ENCODE data around the gene RANBP1. TPM values are rescaled to one million over a fixed set of nuclear protein-coding genes. Genes with fewer than 3 reads are reported as not detected.
A peak's percentile ranks its signal among the peaks of the same experiment; 100 is the strongest.

RANBP1 gene
- polyA plus RNA-seq, 1 of the 3 experiments (the other 2 are of a cell fraction): 502 TPM

DNA sequence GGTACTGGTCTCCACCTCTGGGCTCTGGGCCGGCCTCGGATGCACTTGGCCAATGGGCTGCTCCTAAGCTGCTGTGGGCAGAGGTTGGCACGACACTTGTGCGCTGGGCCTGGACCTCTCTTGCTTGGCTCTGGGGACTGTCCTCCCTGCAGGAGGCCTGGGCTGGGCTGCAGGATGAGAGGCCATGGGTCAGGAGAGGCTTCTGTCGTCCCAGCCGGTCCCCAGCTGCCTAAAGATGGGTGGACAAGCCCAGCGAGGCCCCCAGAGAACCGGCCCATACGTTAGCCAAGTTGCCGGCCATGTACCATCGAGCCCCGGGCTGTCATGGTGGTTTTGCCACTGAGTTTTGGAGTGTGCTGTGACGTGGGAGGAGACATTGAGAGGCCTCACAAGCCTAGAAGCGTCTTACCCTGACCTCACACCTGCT, 36.6 kb downstream of the RANBP1 start:
- peaks cover 4% of the 10 kb centered on the region; the same call in 1 of the 2 replicates for H3K79me2 ChIP-seq (ENCODE audit: insufficient read depth)
- no peaks in the 10 kb centered on the region for H3K9me2 ChIP-seq
- no peaks in the 10 kb centered on the region for H4K20me1 ChIP-seq (ENCODE audit: insufficient read depth)
- DNase-seq: no peak
- no peak overlapping the region for H3K9ac ChIP-seq
- TF ChIP-seq RXRA (IDR thresholded peaks at IDR 0.05; ENCODE audit: borderline replicate concordance, low read depth) (no peak), RFX5 (IDR thresholded peaks at IDR 0.05; ENCODE audit: low read length) (no peak), GATA2 (CRISPR knock-in tag; IDR thresholded peaks at IDR 0.05) (no peak), NRF1 (IDR thresholded peaks at IDR 0.05; ENCODE audit: low read depth, low read length) (no peak), EP300 (IDR thresholded peaks at IDR 0.05; ENCODE audit: borderline replicate concordance in 1 of 2, low read depth in 1 of 2, low read length in 1 of 2) (no peak), POLR2AphosphoS5 (IDR thresholded peaks at IDR 0.05; ENCODE audit: low read depth, low read length) (no peak), FOSL2 (IDR thresholded peaks at IDR 0.05; ENCODE audit: borderline replicate concordance, low read depth) (no peak)
- TF ChIP-seq, protein P1, sequence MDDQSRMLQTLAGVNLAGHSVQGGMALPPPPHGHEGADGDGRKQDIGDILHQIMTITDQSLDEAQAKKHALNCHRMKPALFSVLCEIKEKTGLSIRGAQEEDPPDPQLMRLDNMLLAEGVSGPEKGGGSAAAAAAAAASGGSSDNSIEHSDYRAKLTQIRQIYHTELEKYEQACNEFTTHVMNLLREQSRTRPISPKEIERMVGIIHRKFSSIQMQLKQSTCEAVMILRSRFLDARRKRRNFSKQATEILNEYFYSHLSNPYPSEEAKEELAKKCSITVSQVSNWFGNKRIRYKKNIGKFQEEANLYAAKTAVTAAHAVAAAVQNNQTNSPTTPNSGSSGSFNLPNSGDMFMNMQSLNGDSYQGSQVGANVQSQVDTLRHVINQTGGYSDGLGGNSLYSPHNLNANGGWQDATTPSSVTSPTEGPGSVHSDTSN (IDR thresholded peaks at IDR 0.05): no peak
- TF ChIP-seq, protein P2, sequence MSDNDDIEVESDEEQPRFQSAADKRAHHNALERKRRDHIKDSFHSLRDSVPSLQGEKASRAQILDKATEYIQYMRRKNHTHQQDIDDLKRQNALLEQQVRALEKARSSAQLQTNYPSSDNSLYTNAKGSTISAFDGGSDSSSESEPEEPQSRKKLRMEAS (IDR thresholded peaks at IDR 0.05; ENCODE audit: low read depth): no peak
- ChIA-PET POLR2A (no interaction called here), CTCF (no interaction called here)
- peaks cover 8% of the 10 kb centered on the region for H3F3A ChIP-seq (replicated peaks; ENCODE audit: insufficient read depth)
- H3K4me2 ChIP-seq: no peak overlapping the region
- 92% methylated on average over 10 of the region's 14 CpGs for WGBS (ENCODE audit: low lambda C conversion rate)
- no peak overlapping the region for H2AFZ ChIP-seq (ENCODE audit: low read depth)
- no peak overlapping the region for H3K4me3 ChIP-seq (ENCODE audit: low read depth in 2 of 2, low read length in 1 of 2)
- no peak overlapping the region for H3K27ac ChIP-seq (ENCODE audit: low read depth in 2 of 2, low read length in 1 of 2)
- H3K4me1 ChIP-seq (ENCODE audit: control insufficient read depth in 1 of 2, insufficient read depth in 2 of 2, low read depth in 1 of 2, low read length in 1 of 2): peaks cover 0 to 30% of the 10 kb centered on the region in 2 experiments; a peak in 1 of 4 replicates
- H3K9me3 ChIP-seq: no peaks in the 10 kb centered on the region
- H3K36me3 ChIP-seq (replicated peaks in 1 of 2; ENCODE audit: control insufficient read depth in 1 of 2, insufficient read depth in 2 of 2, low read length in 1 of 2): peaks cover 0 to 2% of the 10 kb centered on the region in 2 experiments
- H3K27me3 ChIP-seq (ENCODE audit: insufficient read depth): no peaks in the 10 kb centered on the region

DNA sequence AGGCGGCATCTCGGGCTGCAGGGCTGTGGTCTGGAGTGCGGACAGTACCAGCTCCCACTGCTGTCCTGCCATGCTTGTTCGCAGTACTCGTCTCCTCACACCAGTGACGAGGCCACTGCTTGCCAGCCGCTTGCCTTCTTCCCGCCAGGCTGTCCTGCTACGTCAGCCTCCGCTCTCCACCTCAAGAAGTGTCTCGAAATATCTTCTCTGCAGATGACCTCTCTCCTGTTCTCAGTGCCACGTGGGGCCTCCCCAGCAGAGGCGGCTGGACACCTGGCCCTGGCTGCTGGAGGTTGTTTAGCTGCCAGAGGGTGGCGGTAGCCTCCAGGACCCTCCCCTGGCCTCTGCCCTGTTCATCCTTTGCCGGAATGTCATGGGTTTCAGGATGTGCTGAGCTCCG, 38.0 kb downstream of the RANBP1 start:
- 92% methylated on average over 16 of the region's 16 CpGs for WGBS (ENCODE audit: low lambda C conversion rate)
- Histone ChIP-seq H2AFZ (ENCODE audit: low read depth) (no peak overlapping the region), H4K20me1 (ENCODE audit: insufficient read depth) (no peaks in the 10 kb centered on the region), H3K36me3 (replicated peaks in 1 of 2; ENCODE audit: control insufficient read depth in 1 of 2, insufficient read depth in 2 of 2, low read length in 1 of 2) (peaks cover 0 to 2% of the 10 kb centered on the region in 2 experiments), H3K9ac (no peak overlapping the region), H3K27me3 (ENCODE audit: insufficient read depth) (no peaks in the 10 kb centered on the region), H3K9me3 (no peaks in the 10 kb centered on the region), H3K27ac (ENCODE audit: low read depth in 2 of 2, low read length in 1 of 2) (peak overlapping the region in 1 of 2 experiments; percentile 43; a peak in 2 of 4 replicates), H3K4me1 (ENCODE audit: control insufficient read depth in 1 of 2, insufficient read depth in 2 of 2, low read depth in 1 of 2, low read length in 1 of 2) (peaks cover 0 to 35% of the 10 kb centered on the region in 2 experiments; a peak in 1 of 4 replicates), H3K4me3 (ENCODE audit: low read depth in 2 of 2, low read length in 1 of 2) (peak overlapping the region in 1 of 2 experiments; percentile 66; a peak in 1 of 4 replicates), H3F3A (replicated peaks; ENCODE audit: insufficient read depth) (peaks cover 8% of the 10 kb centered on the region), H3K79me2 (ENCODE audit: insufficient read depth) (peaks cover 4% of the 10 kb centered on the region; the same call in 1 of the 2 replicates), H3K4me2 (peak overlapping the region; percentile 96), H3K9me2 (no peaks in the 10 kb centered on the region)
- ChIA-PET POLR2A (interaction anchor here (0.9 kb wide), 1 partner anchor 25 kb away, joined by 3 read pairs; no protein-coding TSS in a partner anchor), CTCF (interaction anchor here (0.6 to 5.1 kb wide), 11 partner anchors 9 to 163 kb away, joined by 3 to 87 read pairs (median 3); partner anchors contain the start of gene TRMT2A)
- no peak for DNase-seq
- TF ChIP-seq, protein P3, sequence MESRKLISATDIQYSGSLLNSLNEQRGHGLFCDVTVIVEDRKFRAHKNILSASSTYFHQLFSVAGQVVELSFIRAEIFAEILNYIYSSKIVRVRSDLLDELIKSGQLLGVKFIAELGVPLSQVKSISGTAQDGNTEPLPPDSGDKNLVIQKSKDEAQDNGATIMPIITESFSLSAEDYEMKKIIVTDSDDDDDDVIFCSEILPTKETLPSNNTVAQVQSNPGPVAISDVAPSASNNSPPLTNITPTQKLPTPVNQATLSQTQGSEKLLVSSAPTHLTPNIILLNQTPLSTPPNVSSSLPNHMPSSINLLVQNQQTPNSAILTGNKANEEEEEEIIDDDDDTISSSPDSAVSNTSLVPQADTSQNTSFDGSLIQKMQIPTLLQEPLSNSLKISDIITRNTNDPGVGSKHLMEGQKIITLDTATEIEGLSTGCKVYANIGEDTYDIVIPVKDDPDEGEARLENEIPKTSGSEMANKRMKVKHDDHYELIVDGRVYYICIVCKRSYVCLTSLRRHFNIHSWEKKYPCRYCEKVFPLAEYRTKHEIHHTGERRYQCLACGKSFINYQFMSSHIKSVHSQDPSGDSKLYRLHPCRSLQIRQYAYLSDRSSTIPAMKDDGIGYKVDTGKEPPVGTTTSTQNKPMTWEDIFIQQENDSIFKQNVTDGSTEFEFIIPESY (IDR thresholded peaks at IDR 0.05; ENCODE audit: borderline replicate concordance, low read depth): no peak
- no peak for TF ChIP-seq RFX5 (IDR thresholded peaks at IDR 0.05; ENCODE audit: low read length)
- no peak for TF ChIP-seq YY1 (IDR thresholded peaks at IDR 0.05; ENCODE audit: low read depth)
- TF ChIP-seq FOXM1 (IDR thresholded peaks at IDR 0.05; ENCODE audit: low read depth): no peak
- no peak for TF ChIP-seq RCOR1 (IDR thresholded peaks at IDR 0.05; ENCODE audit: low read length)
- TF ChIP-seq, protein P1 (IDR thresholded peaks at IDR 0.05): no peak

Measured in SK-N-SH (cell line).